Activated CD4-positive, alpha-beta T cell treated with anti-CD3 and anti-CD28 coated beads, Interleukin-2, amount 50 U/mL, for 4 hours (primary cell): ENCODE results near the gene RPUSD1.

ENCODE experiments used
- DNase-seq, 2 experiments: peaks; one replicate each; pipeline ENCODE4 v3.0.0-alpha.2; 2020

RPUSD1 gene

DNA sequence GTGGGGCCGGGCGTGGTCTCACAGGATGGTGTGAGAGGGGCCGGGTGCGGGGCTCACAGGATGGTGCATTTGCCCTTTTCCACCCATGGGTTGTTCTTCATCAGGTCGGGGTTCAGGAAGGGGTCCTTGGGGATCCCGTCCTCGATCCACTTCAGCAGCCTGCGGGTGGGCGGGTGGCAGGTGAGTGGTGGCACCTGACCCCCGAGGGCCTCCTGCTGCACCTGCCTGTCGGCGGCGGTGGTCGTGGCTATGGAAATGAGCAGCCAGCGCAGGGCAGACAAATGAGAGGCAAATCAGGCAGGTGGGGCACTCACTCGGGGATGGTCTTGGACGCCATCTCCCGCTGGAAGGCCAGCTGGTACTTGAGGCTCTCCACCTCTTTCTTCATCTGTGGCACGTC lies 10.5 kb upstream of the RPUSD1 start:
- no peak for DNase-seq

DNA sequence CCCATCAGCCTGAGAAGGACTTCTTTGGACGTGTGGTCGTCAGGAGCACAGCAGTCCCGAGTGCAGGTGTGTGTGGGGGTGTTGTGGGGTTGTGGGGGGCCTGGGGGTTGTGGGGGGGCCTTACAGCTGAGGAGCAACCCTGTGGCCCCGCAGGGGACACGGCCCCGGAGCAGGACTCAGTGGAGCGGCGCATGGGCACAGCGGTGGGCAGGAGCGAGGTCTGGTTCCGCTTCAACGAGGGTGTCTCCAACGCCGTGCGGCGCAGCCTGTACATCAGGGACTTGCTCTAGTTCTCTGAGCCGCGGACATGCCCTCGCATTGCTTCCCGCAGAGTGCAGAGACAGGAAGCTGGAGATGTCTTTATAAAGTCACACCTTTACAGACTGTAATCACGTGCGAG lies 9.5 kb upstream of the RPUSD1 start:
- DNase-seq = no peak

DNA sequence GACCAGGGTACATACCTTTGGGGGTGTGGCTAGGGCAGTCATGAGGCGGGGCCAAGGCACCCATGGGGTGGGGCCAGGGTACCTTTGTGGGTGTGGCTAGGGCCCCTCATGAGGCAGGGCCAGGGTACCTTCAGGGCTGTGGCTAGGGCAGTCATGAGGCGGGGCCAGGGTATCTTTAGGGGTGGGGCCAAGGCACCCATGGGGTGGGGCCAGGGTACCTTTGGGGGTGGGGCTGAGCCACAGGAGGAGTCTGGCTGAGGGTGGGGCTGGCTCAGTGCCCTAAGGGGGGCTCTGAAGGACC lies 8.9 kb upstream of the RPUSD1 start:
- DNase-seq = no peak

DNA sequence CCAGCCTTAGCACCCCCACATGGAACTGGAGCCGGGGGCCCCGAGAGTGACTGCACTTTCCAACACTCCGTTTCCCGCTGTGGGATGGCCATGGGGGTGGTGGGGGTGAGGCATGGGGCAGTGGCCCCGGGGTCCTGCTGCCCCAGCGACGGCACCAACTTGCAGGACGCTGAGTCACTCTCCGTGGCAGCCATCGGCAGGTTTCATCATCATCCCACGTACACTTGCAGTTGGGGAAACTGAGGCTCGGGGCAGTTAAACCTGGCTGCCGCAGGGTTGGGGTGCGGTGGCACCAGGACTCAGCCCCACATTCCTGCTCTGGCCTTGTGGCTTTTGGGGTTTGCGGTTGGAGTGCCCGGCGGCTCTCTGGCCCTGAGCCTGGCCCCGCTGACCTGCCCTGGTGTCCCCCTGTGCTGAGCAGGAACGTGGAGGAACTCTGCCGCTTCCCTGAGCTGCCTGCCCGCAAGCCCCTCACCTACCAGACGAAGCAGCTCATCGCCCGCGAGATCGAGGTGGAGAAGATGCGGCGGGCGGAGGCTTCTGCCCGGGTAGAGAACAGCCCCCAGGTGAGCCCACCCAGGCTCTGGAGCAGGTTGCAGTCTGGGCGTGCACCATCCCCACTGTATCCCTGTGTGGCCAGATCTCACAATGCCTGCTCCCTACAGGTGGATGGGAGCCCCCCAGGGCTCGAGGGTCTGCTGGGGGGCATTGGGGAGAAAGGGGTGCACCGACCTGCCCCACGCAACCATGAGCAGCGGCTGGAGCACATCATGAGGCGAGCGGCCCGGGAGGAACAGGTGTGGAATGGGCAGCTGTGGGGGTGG lies 8.3 kb upstream of the RPUSD1 start:
- no peak for DNase-seq

DNA sequence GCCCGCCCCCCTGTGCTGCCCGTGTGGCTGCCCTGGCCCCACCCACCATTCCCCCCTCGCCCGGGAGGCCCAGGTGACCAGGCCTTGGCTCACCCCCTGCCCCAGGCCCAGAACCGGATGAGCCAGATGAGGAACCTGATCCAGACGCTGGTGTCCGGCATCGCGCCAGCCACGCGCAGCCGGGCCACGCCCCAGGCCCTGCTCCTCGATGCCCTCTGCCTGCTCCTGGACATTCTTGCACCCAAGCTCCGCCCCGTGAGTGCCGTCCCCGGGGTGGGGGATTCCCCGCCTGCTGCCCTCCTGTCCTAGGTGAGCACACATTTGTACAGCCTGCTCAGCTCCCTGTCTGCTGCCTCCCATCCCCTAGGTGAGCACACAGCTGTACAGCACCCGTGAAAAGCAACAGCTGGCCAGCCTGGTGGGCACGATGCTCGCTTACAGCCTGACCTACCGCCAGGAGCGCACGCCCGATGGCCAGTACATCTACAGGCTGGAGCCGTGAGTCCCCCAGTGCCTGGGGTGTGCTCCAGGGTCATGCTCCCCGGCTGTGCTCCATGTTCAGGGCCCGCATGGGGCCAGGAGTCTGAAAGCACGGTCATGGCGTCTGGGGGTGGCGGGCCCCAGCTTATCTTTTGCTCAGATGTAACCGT lies 7.5 kb upstream of the RPUSD1 start:
- no peak for DNase-seq

DNA sequence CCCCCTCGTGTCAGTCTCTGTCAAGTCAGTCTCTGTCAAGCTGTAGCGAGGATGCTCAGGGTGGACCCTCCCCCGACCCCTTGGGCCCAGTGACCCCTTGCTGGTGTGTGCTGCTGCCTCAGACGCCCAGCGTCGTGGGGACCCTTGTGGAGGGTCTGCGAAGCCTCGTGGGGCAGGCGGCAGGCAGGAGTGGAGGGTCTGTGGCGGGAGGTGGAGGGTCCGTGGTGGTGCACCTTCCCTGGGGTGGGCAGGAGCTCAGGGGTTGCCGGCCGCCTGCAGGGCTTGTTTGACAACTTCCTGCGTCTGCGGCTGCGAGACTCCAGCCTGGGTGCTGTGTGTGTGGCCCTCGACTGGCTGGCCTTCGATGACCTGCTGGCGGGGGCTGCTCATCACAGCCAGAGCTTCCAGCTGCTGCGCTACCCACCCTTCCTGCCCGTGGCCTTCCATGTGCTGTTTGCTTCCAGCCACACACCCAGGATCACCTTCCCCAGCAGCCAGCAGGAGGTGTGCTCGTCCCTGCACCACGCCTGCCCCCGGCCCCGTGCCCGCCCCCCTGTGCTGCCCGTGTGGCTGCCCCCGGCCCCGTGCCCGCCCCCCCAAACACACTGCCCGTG lies 6.8 kb upstream of the RPUSD1 start:
- no peak for DNase-seq

DNA sequence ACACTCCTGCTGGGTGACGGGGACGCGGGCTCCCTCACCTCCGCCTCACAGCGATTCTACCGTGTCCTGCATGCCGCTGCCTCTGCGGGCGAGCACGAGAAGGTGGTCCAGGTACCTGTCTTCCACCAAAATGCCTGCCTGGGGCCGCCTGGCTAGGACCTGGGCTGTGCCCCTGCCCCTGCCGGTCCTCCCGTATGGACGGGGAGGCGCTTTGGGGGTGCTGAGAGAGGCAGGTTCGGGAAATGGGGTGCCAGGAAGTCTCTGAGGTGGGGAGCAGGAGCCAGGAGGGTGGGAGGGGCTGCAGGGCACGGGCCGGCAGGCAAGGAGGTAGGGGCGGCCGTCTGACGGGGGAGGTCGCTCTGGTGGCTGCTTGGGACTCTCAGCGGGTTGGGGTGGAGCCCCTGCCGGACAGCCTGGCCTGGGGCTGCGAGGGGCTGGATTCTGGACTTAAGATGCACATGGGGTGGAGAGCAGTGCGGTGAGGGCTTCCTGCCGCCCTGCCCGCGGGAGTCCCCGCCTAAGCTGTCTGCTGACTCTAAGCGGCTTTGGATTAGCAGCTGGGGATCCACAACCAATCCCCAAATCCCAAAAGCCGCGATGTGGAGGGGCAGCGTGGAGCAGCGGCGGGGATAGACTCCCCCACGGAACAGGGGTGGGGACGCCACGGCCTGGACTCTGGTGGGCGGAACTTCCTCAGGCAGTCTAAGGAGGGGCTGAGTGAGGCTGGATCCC lies 6.1 kb upstream of the RPUSD1 start:
- DNase-seq = no peak

DNA sequence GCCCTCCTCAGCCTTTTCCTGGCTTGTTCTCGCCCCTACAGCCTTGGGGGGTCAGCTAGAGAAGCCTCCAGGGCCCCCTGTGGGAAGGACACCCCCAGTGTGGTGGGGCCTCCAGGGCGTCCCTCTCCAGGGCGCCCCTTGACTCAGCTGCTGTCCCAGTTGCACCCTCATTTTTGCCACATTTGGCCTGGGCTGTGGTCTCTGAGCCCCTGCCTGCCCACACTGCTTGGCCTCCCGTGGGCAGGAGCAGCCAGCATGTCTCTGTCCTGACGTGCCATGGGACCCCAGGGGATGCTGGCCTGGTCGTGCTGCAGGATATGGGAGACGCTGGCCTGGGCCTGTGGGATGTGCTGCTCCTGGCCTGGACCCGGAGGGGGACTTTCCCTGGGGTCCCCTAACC lies 5.2 kb upstream of the RPUSD1 start:
- no peak for DNase-seq

DNA sequence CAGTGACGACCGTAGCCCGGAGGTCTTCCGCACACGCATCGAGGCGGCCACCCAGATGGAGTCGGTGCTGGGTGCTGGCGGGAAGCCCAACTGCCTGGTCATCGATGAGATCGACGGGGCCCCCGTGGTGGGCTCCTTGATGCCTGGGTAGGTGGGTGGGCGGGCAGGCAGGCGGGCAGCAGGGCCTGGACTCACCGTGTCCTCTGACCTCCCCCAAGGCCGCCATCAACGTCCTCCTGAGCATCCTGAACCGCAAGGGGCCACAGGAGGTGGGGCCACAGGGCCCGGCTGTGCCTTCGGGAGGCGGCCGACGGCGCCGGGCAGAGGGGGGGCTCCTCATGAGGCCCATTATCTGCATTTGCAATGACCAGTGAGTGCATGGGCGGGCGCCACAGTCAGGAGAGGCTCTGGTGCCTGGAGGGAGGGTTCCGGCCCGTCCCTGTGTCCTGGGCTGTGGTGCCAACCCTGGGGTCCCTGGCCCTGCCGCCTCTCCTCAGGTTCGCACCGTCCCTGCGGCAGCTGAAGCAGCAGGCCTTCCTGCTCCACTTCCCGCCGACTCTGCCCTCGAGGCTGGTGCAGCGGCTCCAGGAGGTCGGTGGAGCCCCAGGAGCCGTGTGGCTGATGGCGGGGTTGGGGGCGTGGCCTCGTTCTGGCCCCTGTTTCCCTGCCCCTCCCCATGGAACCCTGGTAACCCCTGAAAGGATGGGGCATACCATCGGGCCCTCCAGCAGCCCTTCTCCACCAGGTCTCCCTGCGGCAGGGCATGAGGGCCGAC lies 4.2 kb upstream of the RPUSD1 start:
- DNase-seq = no peak

DNA sequence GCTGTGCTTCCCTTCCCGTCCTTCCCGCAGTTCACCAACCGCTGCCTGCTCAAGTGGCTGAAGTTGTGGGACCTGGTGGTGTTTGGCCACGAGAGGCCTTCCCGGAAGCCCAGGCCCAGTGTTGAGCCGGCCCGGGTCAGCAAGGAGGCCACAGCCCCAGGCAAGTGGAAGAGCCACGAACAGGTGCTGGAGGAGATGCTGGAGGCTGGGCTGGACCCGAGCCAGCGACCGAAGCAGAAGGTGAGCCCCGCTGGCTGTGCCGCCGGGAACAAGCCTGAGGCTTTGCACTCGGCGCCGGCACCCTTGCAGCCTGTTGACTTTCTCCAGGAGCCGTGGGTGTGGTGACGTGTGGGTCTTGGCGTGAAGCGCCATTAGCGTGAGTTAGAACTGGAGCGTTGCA lies 3.0 kb upstream of the RPUSD1 start:
- no peak for DNase-seq

DNA sequence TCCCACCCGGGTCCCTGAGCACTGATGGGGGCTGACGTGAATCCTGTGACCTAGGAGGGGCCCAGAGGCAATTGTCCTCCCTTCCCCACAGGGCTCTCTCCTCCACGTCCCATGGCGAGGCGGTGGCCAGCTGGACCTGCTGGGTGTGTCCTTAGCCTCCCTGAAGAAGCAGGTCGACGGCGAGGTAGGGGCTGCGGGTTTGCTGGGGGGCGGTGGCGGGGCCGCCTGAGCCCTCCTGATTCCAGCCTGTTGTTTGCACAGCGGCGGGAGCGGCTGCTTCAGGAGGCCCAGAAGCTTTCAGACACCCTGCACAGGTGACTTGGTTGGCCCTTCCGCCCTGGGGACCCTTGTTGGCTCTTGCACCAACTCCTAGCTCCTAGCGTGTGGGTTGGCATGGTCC lies 1.9 kb upstream of the RPUSD1 start:
- DNase-seq = no peak

DNA sequence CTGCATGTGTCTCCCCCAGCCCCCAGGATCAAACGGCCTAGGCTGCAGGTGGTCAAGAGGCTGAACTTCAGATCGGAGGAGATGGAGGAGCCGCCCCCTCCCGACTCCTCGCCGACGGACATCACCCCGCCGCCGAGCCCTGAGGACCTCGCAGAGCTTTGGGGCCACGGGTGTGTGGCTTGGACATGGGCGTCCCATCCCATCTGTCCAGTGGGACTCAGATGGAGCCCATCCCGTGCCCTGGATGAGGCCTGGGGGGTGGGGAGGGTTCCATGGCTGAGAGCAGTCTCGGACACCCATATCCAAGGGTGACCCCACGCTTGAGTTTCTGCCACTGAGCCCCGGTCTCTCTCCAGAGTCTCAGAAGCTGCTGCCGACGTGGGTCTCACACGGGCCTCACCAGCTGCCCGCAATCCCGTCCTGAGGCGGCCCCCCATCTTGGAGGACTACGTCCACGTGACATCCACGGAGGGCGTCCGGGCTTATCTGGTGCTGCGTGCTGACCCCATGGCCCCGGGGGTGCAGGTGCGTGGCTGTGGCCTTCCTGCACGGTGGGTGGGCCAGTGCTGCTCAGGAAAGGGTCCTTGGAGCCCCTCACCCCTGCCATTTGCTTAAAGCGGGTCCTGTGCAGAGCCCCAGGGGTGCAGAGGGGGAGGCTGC lies 1.1 kb upstream of the RPUSD1 start:
- no peak for DNase-seq

DNA sequence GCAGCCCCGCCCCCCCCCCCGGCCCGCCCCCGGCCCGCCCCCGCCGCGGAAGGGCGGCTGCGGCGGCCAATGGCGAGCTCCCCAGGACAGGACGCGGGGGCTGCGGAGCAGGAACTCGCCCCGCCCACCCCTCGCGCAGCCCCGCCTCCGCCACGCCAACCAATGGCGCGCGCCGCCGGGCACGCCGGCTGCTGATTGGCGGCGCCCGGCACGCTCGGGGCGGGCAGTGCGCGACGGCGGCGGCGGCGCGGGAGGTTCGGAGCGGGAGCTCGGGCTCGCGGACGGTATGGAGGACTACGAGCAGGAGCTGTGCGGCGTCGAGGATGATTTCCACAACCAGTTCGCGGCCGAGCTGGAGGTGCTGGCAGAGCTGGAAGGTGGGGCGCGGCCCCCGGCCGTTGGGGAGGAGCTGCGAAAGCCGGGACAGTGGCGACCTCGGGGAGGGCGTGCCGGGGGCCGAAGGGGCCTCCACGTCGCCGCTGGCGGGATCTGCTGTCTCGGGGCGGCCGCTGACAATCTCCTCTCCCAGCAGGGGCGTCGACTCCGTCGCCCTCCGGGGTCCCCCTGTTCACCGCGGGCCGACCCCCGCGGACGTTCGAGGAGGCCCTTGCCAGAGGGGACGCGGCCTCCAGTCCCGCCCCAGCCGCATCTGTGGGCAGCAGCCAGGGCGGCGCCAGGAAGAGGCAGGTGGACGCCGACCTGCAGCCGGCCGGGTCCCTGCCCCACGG lies 382 bp upstream of the RPUSD1 start, which contains the start of gene CHTF18:
Gene CHTF18 (plus strand): TSS at position 222 of the 728 bp plus-strand sequence. CDS start 65 bp downstream, at position 287.
- DNase-seq = peak; percentile 92

DNA sequence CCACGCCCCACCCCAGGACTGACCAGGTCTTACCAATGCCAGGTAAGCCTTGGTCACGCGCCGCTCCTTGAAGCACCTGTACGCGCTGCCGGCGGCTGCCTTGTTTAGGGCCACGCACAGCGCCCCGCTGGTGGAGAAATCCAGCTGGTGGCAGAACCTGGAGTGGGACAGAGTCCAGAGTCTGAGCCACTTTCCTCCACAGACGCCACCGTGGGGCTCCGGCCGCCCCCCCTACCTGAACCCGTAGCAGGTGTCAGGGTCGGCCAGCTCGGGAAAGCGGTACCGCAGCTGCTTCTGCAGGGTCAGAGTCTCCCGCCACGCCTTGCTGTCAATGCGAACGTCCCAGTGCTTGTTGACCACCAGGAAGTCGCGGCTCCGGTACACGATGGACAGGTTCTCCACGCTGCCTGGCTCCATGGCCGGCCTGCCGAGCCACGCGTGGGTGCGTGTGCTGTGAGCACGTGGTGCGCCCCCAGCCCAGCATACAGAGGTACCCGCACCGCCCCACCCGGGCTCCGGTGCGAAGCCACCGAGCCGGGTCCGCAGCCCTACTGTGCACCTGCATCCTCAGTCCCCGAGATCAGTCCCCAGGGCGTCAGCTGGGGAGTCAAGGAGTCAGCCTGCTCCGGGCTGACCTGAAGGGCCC lies 737 bp downstream of the RPUSD1 start:
- DNase-seq = no peak

DNA sequence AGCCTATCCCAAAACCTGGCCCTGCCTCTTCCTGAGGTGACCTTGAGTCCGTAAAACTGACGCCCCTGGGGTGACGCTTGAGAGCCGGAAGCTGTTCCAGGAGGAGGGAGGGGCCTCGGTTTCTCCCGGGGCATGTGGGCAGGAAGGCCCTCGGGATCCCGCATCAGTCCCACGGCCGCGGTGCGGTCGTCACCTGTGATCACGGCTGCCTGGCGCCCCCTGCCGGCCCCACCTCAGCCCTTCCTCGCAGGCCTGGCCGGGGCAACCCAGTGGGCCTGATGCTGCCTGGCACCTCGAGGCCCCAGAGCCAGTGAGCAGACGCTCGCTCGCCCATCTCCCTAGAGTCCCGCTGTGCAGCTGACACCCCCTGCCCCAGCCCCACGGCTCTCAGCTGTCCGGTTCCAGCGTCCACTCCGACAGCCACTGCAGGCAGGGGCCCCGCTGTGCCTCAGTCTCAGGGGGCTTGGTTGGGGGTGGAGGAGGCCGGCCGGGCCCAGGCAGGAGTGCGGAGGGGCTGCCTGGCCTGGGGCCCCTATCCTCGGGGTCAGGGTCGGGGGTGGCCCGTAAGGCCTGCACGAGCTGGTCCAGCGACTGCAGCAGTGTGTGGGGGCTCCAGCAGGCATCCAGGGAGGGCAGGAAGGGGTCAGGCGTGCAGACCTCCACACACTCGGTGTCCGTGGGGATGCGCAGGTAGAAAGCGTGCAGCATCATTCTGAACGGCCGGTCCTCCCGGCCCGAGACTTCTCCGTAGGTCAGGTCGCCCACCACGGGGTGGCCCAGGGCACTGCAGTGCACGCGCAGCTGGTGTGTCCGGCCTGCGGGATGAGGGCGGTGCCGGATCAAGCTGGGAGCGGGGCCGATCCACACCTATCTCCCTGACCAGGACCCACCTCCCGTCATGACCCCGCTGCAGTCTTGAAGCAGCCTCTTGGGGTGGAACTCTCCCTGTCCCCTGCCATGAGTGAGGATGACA lies 2.3 kb downstream of the RPUSD1 start:
- peak; percentile 70 to 73 for DNase-seq

DNA sequence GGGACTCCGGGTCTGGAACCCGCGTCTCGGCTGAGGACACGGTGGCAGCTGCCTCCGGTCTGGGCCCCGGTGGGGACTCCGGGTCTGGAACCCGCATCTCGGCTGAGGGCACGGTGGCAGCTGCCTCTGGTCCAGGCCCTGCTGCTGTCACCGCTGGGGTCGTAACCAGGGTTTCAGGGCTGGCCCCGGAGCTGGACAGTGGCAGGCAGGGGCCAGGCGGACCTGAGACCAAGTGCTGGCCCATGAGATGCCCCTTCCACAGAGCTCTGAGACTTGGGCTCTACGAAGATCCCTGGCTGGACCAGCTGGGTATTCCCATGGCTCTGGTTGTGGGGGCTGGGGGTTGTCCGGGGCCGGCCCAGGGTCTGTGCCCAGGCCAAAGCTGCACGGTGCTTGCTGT lies 3.8 kb downstream of the RPUSD1 start:
- DNase-seq = no peak

DNA sequence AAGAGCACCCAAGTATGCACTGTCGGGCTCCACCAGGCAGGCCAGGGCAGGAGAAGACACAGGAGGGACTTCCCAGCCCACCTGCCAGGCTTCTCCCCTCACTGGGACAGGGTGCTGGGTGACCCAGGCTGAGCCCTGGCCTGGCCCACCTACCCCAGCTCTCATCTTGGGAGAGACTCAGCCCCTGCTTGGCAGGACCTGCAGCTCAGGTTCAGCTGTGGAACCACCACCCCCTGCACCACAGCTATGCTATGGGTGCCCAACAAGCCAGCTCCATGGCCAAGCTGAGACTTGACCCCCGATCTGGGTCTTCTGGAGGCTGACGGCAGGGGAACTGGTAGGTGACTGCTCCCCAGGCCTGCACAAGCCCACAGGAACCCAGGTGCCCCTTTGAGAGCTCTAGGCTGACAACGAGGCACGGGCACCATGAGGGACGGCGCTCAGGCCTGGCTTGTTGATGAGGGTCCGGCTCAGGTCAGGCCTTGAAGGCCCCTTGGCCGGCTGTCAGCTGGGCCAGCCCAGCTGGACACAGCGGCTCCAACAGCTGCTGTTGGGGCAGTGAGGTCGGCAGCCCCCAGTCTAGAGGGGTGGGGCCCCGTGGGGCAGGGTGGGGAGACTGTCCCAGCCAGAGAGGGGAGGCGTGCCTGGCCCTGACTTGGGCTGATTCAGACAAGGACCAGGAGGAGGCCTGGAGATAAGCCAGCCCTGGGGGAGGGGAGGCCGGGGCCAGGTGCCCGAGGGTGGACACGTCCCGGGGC lies 4.6 kb downstream of the RPUSD1 start:
- DNase-seq = no peak

DNA sequence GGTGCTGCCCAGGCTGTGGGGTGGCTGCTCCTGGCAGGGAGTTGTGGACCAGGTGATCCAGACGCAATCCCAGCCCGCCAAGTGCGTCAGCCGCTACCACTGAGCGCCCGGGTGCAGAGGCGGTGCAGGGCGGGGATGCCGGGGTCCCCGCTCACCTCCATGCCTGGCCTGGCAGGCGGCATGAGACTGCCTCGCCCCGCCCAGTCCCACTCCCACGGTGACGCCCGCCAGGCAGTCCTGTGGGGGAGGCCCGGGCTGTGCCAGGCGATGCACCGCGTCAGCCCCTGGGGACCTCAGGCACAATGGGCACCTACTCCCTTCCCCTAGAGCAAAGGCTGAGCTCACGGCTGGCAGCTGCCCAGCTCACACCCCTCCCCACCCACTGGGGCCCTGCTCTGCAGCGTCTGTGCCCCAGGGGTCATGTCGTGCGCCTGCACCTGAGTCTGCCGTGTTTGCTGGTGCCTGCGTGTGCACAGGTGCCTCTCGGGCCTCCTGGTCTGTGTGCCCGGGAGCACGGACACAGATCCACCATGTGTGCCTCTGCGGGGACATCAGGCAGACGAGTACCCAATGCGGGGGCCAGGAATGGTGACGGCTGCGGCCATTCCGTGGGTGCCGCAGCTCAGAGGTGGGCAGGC lies 5.3 kb downstream of the RPUSD1 start:
- DNase-seq = no peak
